Motor neuron (in vitro differentiated cells): ENCODE data around the gene UBE3D. TPM values are rescaled to one million over a fixed set of nuclear protein-coding genes. Genes with fewer than 3 reads are reported as not detected.
A peak's percentile ranks its signal among the peaks of the same experiment; 100 is the strongest.
"Not testable (repeated sequence)": the region's sequence is repeated elsewhere in the genome, so short reads cannot be mapped to it uniquely, and the experiment has no call there.

Experiments used
- ATAC-seq, 8 experiments: fragments of 200-7000 bp; cut with Tn5 transposase; replicated peaks in 6 of 8; 2 replicates each; pipeline ENCODE4 v1.8.0; 2021; ENCODE audit warnings: mild to moderate bottlenecking in 8 of 8, moderate library complexity in 8 of 8
- H3K27ac ChIP-seq, 2 donors: fragments of 250-450 bp; sonication (Bioruptor Pico); 2 replicates each; pipeline ENCODE4 v1.9.0; 2021; ENCODE audit warnings: antibody characterized with exemption in 2 of 2, mild to moderate bottlenecking in 2 of 2, moderate library complexity in 1 of 2
- H3K4me1 ChIP-seq, 2 donors: fragments of 250-450 bp; sonication (Bioruptor Pico); replicated peaks in 1 of 2; 2 replicates each; pipeline ENCODE4 v1.6.1; 2021; ENCODE audit warnings: antibody characterized with exemption in 2 of 2, mild to moderate bottlenecking in 2 of 2, moderate library complexity in 1 of 2
- H3K4me3 ChIP-seq, 5 donors: fragments of 250-450 bp; sonication (Bioruptor Pico); 2 replicates each; pipeline ENCODE4 v1.9.0; 2021; ENCODE audit warnings: antibody characterized with exemption in 5 of 5, mild to moderate bottlenecking in 5 of 5, moderate library complexity in 4 of 5
- WGBS, 10 experiments: fragments of 450-650 bp; shearing (Covaris generic); methylation state at CpG; one replicate each; pipeline ENCODE4 v1.0.0; 2022; 5-methylcytosine and 5-hydroxymethylcytosine counted together
- in situ Hi-C, 9 experiments: fragments of 400-800 bp; cut with MboI; loops; one replicate each; pipeline ENCODE4 v1.15.0; 2021; ENCODE audit warnings: low sequenced_read_pairs in 9 of 9, low pct_unique_long_range_greater_than_20kb in 2 of 9; ENCODE audit not compliant: unreplicated experiment in 9 of 9
- total RNA-seq, 8 experiments: library from RNA; unstranded; fragments of 300-600 nt; gene quantifications; 2 replicates each; pipeline versions ENCODE4 v1.2.3 to v1.2.4, GENCODE V29; 2022

Gene UBE3D
- total RNA-seq, 8 experiments from 2014 or later, result 7.9 to 22.3 (median 11.0) TPM

DNA sequence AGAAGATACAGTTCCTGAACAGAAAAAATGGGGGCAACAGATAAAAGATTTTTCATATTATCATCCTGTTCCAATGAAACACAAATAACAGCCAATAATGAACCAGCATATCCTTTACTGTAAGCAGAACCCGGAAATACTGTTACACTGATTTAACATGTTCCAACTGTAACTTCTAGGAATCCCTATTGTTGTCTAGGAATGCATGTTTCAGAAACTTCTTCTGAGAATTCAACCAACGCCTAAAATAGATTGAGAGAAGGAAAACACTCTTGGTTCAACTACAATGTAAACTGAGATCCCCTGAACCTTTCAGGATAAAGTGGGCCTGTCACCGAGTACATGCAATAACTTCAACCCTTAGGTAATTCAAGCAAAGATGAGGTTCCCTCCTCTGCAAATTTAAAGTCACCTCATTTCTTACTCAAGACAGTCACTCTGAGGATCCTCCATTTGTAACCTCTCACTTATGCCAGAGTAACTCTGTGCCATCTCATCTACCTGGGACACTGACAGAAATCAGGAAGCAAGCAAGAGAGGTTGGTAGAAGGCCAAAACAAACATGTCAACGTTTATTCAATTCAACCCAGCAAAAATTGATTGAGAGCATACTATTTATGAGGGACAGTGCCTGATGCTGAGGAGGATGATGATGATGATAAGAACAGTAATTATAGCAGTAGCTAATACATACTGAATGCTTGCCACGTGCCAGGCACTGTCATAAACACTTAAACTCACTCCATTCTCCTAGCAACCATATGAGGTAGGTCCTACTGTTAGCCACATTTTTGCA, 14.1 kb downstream of the UBE3D start:
- WGBS, 10 experiments, result 34 to 100% (median 90%) methylated on average over 1 to 5 of the region's 5 CpGs; no CpG with 5 or more reads in 1 of the 10 experiments
- in situ Hi-C loops, result loop anchor here (10.0 to 25.0 kb wide), 4 partner anchors 461 to 789 kb away; partner anchors contain the start of gene PRSS35 (in 1 of the 9)
- no peaks in the 10 kb centered on the region for H3K4me1 ChIP-seq
- ATAC-seq, result peak in 1 of 8 experiments; percentile 84
- no peak overlapping the region for H3K4me3 ChIP-seq
- H3K27ac ChIP-seq, result no peak overlapping the region

DNA sequence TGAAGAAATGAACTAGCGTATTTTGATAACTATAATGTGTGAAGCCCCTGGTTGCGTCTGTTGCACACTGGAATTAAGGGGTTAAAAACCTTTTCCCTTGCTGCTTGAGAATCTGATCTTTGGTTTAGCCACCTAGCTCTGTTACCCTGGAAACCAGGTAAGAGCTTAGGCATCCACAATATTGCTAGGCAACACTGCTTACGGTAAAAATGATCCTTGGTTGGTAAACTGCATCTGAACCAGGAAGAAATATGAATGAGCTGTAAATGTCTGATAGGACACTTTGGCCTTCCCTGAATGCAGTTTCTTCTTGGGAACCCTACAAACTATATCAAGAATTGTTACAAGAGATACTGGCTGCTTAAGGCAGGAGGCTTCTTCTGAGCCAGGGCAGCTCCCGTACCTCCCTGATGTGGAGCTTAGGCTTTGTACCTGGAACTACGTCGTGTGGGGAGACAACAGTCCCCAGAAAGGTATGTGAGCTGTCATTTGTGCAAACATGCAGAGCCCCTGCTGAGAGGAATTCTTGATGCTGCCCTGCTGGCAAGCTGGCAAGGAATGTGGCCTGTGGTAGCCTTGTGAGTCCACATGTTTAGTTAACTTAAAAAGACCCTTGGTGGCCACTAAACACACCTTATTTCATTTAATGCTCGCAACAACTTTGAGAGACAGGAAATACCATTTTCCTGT, 18.4 kb downstream of the UBE3D start:
- in situ Hi-C loops, result no loop called here
- WGBS, 10 experiments, result 67 to 100% (median 94%) methylated on average over 2 to 7 of the region's 7 CpGs; no CpG with 5 or more reads in 3 of the 10 experiments
- no peak overlapping the region for H3K27ac ChIP-seq
- peaks cover 0 to 8% of the 10 kb centered on the region in 2 donors for H3K4me1 ChIP-seq
- ATAC-seq, result peak in 3 of 8 experiments; percentile 18 to 91 (median 20)
- no peak overlapping the region for H3K4me3 ChIP-seq

DNA sequence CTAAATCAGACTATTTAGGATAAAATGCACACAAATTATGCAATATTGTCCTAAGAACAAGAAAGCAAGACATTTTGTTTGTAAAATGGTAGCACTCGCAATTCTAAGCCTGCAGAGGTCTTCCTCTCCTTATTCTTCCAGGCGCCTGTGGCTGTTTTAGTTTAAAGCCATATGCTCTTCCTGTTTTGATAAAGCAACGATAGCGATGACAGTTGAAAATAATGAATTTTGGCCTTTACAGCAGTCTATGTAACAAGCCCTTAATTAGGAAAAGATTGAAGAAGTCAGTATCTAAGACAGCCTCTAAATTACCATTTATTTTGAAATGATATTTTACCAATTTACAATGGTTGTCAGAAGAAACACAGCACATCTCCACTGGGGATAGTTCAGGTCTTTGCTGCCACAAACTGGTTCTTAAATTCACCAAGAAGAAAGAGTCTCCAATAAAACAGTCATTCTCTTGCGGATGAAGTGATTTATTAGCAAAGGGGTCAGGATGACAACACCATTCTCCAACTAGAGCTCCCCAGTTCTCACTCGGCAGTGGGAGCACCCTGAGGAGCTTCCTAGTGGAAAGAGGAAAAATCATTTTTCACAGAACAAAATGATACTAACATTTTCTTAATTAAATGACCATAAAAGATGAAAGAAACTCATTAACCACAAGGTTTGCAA, 21.4 kb downstream of the UBE3D start:
- peak in 1 of 8 experiments; percentile 25 for ATAC-seq
- Histone ChIP-seq H3K4me3 (no peak overlapping the region), H3K27ac (no peak overlapping the region), H3K4me1 (peaks cover 0 to 11% of the 10 kb centered on the region in 2 donors)
- in situ Hi-C loops, result no loop called here
- WGBS, 10 experiments, result 36 to 94% (median 72%) methylated on average over 3 to 6 of the region's 6 CpGs

DNA sequence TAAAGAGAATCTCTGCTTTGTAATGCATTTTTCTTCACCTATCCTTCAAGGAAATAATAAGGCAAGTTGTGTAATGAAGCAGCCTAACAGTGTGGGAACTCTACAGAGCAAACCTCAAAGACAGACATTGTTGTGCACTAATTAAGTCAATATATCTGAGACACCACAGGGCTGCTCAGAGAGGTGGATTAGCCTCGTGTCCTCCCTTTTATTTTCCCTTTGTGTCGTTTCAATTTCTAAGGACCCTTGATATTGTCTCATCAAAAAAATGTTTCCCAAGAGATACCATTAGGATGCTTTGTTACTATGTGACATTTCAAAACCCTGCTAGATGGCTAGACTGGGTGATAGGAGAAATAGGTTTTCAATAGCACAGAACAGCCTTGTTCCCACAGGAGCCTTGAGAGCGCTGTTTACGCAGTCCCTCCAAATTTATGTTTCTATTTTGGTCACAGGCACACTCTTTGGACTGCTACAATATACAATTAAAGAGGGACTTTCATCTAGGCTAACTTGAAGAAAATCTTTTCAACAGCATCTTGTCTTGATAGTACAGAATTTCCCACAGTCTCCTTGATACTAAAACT, 23.1 kb downstream of the UBE3D start:
- Histone ChIP-seq H3K4me3 (no peak overlapping the region), H3K4me1 (peaks cover 0 to 11% of the 10 kb centered on the region in 2 donors), H3K27ac (no peak overlapping the region)
- 0 to 100% (median 60%) methylated on average over 1 to 4 of the region's 4 CpGs; no CpG with 5 or more reads in 2 of the 10 experiments for WGBS, 10 experiments
- peak in 5 of 8 experiments; percentile 41 to 79 (median 48) for ATAC-seq
- in situ Hi-C loops, result no loop called here

DNA sequence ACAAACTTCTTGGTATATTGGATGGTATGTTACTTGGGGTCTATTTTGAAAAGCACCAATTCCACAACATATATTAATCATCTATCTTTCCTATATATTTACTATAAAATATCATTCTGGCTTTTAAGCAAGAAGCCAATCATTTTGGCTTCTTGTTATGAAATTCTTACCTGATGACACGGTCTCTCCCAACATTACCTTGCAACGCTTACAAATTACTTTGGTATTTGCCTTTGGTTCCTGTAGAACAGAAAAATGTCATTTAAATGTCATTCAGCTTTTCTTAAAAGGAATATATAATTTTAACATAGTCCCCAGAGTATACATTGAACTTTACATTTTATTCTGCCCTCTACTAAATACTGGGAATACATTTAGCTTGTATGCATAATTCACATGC, 27.4 kb downstream of the UBE3D start:
- WGBS, 10 experiments, result 89 to 100% (median 100%) methylated on average over 1 to 2 of the region's 2 CpGs; no CpG with 5 or more reads in 1 of the 10 experiments
- Histone ChIP-seq H3K4me1 (peaks cover 0 to 11% of the 10 kb centered on the region in 2 donors), H3K27ac (no peak overlapping the region), H3K4me3 (no peak overlapping the region)
- no peak for ATAC-seq
- in situ Hi-C loops, result no loop called here

DNA sequence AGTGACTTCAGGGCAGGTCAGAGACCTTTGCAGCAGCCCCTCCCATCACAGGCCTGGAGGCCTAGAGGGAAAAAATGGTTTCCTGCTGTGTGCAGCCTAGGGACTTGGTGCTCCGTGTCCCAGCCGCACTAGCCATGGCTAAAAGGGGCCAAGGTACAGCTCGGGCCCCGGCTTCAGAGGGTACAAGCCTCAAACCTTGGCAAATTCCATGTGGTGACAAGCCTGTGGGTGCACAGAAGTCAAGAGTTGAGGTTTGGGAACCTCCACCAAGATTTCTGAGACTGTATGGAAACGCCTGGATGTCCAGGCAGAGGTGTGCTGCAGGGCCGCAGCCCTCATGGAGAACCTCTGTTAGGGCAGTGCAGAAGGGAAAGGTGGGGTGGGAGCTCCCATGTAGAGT, 34.0 kb downstream of the UBE3D start:
- in situ Hi-C loops, result no loop called here
- no peak overlapping the region for H3K27ac ChIP-seq
- H3K4me1 ChIP-seq, result no peaks in the 10 kb centered on the region
- no peak overlapping the region for H3K4me3 ChIP-seq
- no peak for ATAC-seq
- WGBS, 10 experiments, result 90 to 100% (median 100%) methylated on average over 2 to 4 of the region's 6 CpGs; no CpG with 5 or more reads in 2 of the 10 experiments

DNA sequence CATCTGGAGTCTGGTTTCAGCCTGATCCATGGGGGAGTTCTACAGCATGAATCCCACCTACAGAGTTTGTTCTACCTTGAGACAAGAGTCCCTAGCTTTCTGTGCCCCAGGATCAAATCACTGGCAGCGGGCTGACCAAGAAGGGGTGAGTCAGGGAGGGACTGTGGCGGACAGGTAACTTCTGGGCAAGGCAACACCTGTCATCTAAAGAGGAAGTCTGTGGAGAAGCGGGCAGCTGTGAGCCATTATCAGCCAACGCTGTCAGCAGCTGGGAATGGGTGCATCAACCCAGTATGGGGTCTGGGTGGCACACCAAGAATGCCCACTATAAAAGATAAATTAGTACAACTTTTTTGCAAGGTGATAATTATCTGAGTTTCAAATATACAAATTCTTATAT, 45.9 kb downstream of the UBE3D start:
- in situ Hi-C loops, result no loop called here
- Histone ChIP-seq H3K4me1 (no peaks in the 10 kb centered on the region), H3K27ac (no peak overlapping the region), H3K4me3 (no peak overlapping the region)
- 92 to 100% (median 100%) methylated on average over 1 to 4 of the region's 4 CpGs; no CpG with 5 or more reads in 4 of the 10 experiments for WGBS, 10 experiments
- ATAC-seq, result no peak

DNA sequence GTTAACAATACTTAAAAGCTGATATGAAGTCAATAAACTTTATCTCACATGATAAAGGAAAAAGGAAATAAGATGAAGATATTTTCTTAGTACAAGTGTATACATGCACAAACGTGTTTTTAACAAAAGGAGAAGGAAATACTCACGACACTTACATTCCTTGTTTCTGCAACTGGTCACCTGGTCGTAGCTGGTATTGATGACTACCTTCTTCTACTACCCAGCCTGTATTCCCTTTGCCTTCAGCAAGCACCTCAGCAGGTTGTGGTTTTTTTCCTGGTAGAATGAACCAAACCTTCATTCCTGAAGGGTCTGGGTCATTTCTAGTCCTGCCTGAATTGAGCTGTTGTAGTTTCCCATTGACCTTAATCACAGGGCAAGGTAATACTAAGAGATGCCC, 54.5 kb downstream of the UBE3D start:
- in situ Hi-C loops, H3K27ac ChIP-seq, ATAC-seq, H3K4me3 ChIP-seq, H3K4me1 ChIP-seq: not testable (repeated sequence)
- 80 to 100% (median 91%) methylated on average over 1 to 3 of the region's 3 CpGs; no CpG with 5 or more reads in 2 of the 10 experiments for WGBS, 10 experiments

DNA sequence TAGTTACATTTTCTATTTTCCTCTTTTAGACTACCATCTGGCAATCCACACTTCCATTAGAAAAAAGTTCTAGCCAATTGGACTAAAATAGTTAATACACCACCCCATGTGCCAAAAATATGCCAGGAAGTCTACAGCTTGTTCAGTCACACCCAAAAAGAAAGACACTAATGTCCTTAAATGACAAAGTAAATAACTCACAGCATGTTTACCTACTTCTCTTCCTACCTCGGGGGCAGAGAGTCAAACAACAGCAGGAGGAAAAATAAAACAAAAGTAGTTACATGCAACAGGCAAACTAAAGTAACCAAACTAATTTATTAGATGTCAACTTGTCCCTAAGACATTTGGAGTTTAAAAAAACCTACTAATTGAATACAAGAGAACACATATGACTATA, 57.0 kb downstream of the UBE3D start:
- H3K4me1 ChIP-seq, result no peaks in the 10 kb centered on the region
- H3K27ac ChIP-seq, result no peak overlapping the region

DNA sequence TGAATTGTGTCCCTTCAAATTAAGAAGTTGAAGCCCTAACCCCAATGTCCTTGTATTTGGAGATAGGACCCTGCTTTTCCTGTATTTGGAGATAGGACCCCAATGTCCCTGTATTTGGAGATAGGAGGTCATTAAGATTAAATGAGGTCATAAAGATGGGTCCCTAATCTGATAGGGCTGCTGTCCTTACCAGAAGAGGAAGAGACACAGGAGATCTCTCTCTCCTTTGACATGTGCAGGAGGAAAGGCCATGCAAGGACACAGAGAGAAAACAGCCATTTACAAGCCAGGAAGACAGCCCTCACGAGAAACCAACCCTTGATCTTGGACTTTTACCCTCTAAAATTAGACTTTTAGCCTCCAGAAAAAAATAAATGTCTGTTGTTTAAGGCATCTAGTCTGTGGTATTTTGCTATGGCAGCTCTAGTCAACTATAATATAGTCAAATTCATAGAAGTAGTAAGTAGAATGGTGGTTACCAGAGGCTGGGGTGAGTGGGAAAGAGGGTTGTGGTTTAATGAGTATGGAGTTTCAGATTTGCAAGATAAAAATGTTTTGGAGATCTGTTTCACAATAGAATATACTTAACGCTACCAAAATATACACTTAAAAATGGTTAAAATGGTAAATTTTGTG, 59.3 kb downstream of the UBE3D start:
- Histone ChIP-seq H3K27ac (no peak overlapping the region), H3K4me1 (no peaks in the 10 kb centered on the region), H3K4me3 (no peak overlapping the region)
- in situ Hi-C loops, result no loop called here
- 80 to 100% (median 91%) methylated on average over 1 to 2 of the region's 2 CpGs; no CpG with 5 or more reads in 1 of the 10 experiments for WGBS, 10 experiments
- no peak for ATAC-seq

More for the DNA sequence above, 57.0 kb downstream of the UBE3D start:
- WGBS, 10 experiments, result 20 to 100% (median 68%) methylated on average over 1 of the region's 1 CpG
- ATAC-seq, result no peak
- in situ Hi-C loops, result no loop called here
- H3K4me3 ChIP-seq, result no peak overlapping the region

DNA sequence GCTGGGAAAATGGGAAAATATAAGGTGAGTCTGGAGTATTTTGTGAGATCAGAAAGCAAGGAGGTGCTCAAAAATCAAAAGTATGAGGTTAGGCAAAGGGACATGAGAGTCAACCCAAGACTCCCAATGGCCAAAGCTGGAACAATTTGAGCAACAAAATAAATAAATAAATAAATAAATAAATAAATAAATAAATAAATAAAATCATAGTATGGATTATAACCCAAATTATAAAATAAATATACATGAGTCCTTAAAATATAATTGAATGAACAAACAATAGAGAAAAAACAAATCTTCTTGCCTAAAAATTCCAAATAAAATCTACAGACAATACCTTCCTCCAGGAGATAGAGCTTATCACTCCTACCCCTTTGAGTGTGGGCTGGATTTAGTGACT, 69.5 kb downstream of the UBE3D start:
- no peak overlapping the region for H3K4me3 ChIP-seq
- no peaks in the 10 kb centered on the region for H3K4me1 ChIP-seq
- in situ Hi-C loops, result no loop called here
- no peak overlapping the region for H3K27ac ChIP-seq
- ATAC-seq, result no peak

DNA sequence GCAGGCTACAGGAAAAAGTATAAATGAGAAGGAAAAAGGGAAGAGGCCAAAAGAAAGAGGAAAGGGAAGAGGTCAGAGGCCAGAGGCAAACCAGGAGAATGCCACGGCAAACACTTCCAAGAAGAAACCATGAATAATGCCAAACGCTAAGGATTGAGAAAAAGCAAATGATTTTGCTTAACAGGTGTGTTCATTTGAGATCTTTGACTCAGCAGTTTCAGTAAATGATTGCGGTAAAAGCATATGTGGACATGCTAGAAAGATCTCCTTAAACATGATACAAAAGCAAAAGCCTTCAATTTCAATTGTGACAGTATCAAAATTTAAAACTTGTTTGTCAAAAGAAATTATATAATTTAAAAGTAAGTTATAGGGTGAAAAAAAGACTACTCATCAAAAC, 70.6 kb downstream of the UBE3D start:
- H3K4me1 ChIP-seq, result no peaks in the 10 kb centered on the region
- WGBS, 10 experiments, result 59 to 90% (median 77%) methylated on average over 1 to 3 of the region's 3 CpGs; no CpG with 5 or more reads in 1 of the 10 experiments
- H3K27ac ChIP-seq, result no peak overlapping the region
- H3K4me3 ChIP-seq, result no peak overlapping the region
- no peak for ATAC-seq
- in situ Hi-C loops, result no loop called here
